Suppressor macrophage treated with lipopolysaccharide for 4 hours (primary cell): ENCODE data around the gene GSDMA.
A peak's percentile ranks its signal among the peaks of the same experiment; 100 is the strongest.
"Not testable (repeated sequence)": the region's sequence is repeated elsewhere in the genome, so short reads cannot be mapped to it uniquely, and the experiment has no call there.

ENCODE experiments used
- DNase-seq: peaks from one replicate; pipeline ENCODE4 v3.0.0-alpha.2; 2020

The GSDMA gene

DNA sequence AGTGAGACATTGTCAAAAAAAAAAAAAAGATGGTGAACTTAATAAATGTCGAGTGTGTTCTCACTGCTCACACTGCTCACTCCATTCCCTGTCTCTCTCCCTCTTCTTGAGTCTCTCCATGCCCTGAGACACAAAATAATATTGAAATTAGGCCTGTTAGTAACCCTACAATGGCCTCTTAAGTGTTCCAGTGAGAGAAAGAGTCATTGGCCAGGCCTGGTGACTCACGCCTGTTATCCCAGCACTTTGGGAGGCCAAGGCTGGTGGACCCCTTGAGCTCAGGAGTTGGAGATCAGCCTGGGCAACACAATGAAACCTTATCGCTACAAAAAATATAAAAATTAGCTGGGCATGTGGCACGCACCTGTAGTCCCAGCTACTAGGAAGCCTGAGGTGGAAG lies 36.3 kb downstream of the GSDMA start:
- DNase-seq = no peak

DNA sequence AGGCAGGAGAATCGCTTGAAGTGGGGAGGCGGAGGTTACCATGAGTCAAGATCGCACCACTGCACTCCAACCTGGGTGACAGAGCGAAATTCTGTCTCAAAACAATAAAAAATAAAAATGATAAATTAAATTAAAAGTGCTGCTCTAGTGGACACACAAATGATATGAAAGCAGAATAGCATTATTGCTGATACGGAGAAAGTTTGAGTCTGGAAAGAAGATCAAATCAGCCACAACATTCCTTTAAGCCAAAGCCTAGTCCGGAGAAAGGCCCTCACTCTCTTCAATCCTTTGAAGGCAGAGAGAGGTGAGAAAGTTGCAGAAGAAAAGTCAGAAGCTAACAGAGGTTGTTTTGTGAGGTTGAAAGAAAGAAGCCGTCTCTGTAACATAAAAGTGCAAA lies 37.4 kb downstream of the GSDMA start:
- DNase-seq = no peak

DNA sequence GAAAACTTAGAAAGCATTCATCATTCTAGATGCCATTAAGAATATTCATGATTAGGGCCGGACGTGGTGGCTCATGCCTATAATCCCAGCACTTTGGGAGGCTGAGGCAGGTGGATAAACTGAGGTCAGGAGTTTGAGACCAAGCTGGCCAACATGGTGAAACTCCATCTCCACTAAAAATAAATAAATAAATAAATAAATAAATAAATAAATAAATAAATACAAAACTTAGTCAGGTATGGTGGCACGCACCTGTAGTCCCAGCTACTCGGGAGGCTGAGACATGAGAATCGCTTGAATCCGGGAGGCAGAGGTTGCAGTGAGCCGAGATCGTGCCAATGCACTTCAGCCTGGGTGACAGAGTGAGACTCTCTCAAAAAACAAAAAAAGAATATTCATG lies 38.5 kb downstream of the GSDMA start:
- not testable (repeated sequence) for DNase-seq

DNA sequence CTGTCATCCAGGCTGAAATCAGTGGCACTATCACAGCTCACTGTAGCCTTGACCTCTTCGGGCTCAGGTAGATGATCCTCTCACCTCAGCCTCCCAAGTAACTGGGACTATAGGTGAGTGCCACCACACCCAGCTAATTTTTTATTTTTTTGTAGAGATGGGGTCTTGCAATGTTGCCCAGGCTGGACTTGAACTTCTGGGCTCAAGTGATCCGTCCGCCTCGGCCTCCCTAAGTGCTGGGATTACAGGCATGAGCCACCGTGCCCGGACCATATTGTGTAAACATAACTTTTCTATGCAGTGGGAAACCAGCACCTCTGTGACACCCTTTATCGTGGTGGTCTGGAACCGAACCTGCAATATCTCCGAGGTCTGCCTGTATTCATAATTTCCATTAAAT lies 41.3 kb downstream of the GSDMA start:
- DNase-seq = no peak

GRCh38 chr17:40004712-40005111 lies 41.9 kb downstream of the GSDMA start:
- DNase-seq = no peak

- no peak for DNase-seq
Measured at GRCh38 chr17:40005520-40005919, 42.7 kb downstream of the GSDMA start.

- not testable (repeated sequence) for DNase-seq
Measured at GRCh38 chr17:40010946-40011500, 48.2 kb downstream of the GSDMA start.

- not testable (repeated sequence) for DNase-seq
Measured at GRCh38 chr17:40012017-40012647, 49.3 kb downstream of the GSDMA start.

DNA sequence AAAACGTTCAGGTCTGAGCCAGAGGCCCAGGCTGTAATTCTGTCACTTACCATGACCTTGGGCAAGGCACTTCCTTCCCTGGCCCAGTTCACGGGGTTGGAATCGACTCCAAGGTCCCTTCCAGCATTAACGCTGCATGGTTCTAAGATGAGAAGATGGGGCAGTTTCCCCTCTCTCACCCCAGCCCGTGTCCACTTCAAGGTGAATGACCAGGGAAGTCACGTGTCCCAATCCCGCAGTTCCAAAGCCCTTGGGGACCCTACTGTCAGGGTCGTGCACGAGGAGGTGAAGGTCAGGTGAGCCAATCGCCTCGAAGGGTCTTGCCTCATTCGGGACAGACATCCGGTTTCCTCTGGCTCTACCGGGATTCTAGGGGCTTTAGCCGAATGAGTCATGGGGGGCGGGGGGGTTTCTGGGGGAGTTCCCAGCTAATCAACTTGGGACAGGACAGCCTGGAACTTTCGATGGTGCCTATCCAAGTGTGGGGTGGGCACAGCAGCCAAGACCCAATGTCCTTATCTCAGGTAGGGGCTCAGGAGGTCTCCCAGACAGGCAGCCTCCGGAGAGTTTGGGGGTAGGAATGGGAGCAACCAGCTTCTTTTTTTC lies 51.7 kb downstream of the GSDMA start:
- DNase-seq = peak; percentile 21

GRCh38 chr17:40015005-40015997 lies 52.5 kb downstream of the GSDMA start, which contains the start of gene CSF3:
CSF3 (plus strand) TSS chr17:40015440; CDS start chr17:40015475, 35 bp downstream.
- DNase-seq = peak; percentile 62

GRCh38 chr17:40015998-40016985 lies 53.5 kb downstream of the GSDMA start:
- DNase-seq = no peak

DNA sequence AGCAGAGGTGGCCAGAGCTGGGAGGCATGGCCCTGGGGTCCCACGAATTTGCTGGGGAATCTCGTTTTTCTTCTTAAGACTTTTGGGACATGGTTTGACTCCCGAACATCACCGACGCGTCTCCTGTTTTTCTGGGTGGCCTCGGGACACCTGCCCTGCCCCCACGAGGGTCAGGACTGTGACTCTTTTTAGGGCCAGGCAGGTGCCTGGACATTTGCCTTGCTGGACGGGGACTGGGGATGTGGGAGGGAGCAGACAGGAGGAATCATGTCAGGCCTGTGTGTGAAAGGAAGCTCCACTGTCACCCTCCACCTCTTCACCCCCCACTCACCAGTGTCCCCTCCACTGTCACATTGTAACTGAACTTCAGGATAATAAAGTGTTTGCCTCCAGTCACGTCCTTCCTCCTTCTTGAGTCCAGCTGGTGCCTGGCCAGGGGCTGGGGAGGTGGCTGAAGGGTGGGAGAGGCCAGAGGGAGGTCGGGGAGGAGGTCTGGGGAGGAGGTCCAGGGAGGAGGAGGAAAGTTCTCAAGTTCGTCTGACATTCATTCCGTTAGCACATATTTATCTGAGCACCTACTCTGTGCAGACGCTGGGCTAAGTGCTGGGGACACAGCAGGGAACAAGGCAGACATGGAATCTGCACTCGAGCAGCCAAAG lies 54.7 kb downstream of the GSDMA start:
- no peak for DNase-seq

GRCh38 chr17:40018211-40019121 lies 55.7 kb downstream of the GSDMA start:
- no peak for DNase-seq

DNA sequence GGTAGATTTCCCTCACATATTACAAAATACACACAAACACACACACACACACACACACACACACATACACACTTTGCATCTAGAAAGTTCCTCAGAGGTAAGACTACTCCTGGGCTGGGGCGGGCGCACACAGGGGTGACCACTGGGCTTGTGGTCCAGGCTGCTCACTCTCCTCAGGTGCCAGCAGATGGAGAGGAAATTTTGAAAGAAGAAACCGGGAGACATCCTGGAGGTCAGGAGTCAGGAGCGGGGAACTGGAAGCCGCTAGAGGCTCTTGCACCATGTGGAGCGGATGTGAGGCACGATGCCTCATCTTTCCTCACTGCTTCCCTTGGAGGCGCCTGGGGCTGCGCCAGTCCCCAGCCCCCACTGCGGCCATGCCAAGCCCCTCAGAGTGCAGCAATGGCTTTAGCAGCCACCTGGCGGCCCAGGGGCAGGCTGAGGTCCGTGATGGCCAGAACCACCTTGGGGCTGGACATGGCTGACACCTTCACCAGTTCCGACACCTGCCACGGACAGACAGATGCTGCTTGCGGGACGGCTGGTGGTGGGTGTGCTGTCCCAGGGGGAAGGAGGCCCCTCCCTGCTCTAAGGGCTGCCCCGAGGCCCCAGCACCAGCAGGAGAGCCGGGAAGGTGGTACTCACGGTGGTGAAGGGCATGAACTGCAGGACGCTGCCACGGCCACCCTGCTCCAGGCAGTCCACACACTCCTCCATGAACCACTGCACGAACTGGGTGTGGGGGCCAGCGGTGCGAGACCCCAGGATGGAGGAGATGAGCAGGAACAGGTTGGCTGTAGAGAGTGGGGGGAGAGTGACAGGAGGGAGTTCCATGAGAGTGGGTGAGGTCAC lies 56.6 kb downstream of the GSDMA start:
- no peak for DNase-seq

GRCh38 chr17:40020146-40020545 lies 57.3 kb downstream of the GSDMA start:
- no peak for DNase-seq

DNA sequence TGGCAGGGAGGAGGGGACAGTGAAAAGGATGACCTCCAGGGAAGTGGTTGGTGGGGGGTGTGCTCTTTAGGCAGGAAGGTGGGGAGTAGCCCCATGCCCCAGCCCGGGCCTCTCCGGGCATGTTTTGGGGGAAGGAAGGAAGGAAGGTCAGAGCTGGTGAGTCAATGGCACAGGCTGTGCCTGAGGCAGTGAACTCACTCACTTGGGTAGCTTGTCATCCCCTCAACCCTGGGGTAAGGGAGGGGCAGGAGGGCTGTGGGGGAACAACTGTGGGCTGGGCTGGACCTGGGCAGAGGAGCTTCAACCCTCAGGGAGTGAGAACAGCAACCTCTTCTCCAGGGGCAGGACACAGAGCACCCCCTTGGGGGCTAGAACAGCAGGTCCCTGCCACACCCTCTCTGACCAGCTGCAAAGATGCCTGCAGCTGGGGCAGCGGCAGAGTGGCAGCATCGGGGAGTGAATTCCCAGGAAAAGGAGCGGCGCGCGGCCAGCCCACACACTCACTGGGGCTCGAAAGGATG lies 58.7 kb downstream of the GSDMA start:
- no peak for DNase-seq

- DNase-seq = no peak
Measured at GRCh38 chr17:40022497-40022896, 59.7 kb downstream of the GSDMA start.

DNA sequence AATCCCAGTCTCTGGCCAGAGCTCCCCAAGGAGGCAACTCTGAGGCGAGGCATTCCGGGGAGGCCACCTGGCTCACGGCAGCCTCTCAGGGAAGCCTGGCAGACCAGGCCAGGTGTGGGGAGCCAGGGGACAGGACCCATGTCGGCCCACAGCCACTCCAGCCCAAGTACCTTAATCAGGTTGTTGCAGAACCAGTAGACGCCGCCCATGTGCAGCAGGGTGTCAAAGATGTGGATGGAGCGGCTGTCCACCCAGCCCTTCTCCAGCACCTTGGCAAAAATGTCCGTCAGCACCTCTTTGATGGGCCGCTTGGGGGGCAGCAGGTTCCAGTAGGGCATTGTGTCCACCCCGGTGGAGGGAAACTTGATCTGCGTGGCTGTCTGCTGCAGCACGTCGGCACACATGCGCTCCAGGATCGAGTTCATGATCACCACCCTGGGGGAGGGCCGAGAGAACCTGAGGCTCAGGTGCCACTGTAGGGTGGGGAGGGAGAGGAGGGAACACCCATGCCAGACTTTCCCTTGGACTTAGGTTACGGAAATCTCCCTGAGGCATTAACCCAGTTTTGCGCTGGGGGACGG lies 60.2 kb downstream of the GSDMA start:
- no peak for DNase-seq
